PFSK-1 (cell line): ENCODE data around the gene GTF2H4.

ENCODE experiments used
- POLR2AphosphoS5 ChIP-seq: IDR thresholded peaks from 2 replicates; pipeline ENCODE4 v1.6.1; 2012; ENCODE audit warnings: low read depth, mild to moderate bottlenecking, control low read depth, low read length, moderate library complexity
- REST ChIP-seq, 2 experiments: IDR thresholded peaks; 2 replicates each; pipeline versions ENCODE4 v1.6.1 to v1.8.0; 2011 to 2012; ENCODE audit warnings: low read depth in 2 of 2, low read length in 2 of 2, control low read depth in 1 of 2, inconsistent platforms in 1 of 2, mild to moderate bottlenecking in 1 of 2, moderate library complexity in 1 of 2; ENCODE audit not compliant: insufficient read depth in 1 of 2
- SIN3A ChIP-seq: IDR thresholded peaks from 2 replicates; pipeline ENCODE4 v1.6.1; 2012; ENCODE audit warnings: mild to moderate bottlenecking, low read length, moderate library complexity, borderline replicate concordance; ENCODE audit not compliant: insufficient read depth
- TAF1 ChIP-seq: IDR thresholded peaks from 2 replicates; pipeline ENCODE4 v1.6.1; 2012; ENCODE audit warnings: low read length, control low read depth, borderline replicate concordance; ENCODE audit not compliant: insufficient read depth

GRCh38 chr6:30954631-30955366 is 46.8 kb downstream of the GTF2H4 start:
- TF ChIP-seq TAF1 = no peak
- TF ChIP-seq POLR2AphosphoS5 = no peak
- TF ChIP-seq SIN3A = no peak
- no peak for TF ChIP-seq REST (IDR thresholded peaks at IDR 0.05; ENCODE audit: insufficient read depth in 1 of 2, low read depth in 2 of 2, low read length in 2 of 2)
